ENCODE measurements around the gene BBX. TPM values are rescaled to one million over a fixed set of nuclear protein-coding genes. Genes with fewer than 3 reads are reported as not detected.
A peak's percentile ranks its signal among the peaks of the same experiment; 100 is the strongest.

The BBX gene
- polyA plus RNA-seq, 3 donors, result 15.7 to 25.1 (median 16.6) TPM

DNA sequence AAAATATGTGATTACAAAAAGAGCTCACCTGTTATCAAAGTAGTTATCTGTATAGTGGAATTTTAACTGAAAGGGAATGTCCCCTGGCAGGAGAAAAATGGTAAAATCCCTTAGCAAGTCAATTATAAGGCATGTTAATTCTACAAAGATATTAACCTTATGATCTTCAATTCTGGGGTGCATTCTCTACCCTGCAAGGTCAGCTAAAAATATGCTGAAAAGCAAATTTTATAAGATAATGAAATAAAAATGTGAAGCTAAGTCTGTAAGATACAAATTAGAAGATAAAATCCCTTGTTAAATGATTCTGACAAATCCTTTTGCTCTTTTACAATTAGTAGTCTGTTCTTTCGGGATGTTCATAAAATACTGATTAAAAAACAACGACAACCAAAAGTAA lies 109.8 kb downstream of the BBX start:
- TF ChIP-seq, protein P1, sequence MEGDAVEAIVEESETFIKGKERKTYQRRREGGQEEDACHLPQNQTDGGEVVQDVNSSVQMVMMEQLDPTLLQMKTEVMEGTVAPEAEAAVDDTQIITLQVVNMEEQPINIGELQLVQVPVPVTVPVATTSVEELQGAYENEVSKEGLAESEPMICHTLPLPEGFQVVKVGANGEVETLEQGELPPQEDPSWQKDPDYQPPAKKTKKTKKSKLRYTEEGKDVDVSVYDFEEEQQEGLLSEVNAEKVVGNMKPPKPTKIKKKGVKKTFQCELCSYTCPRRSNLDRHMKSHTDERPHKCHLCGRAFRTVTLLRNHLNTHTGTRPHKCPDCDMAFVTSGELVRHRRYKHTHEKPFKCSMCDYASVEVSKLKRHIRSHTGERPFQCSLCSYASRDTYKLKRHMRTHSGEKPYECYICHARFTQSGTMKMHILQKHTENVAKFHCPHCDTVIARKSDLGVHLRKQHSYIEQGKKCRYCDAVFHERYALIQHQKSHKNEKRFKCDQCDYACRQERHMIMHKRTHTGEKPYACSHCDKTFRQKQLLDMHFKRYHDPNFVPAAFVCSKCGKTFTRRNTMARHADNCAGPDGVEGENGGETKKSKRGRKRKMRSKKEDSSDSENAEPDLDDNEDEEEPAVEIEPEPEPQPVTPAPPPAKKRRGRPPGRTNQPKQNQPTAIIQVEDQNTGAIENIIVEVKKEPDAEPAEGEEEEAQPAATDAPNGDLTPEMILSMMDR (IDR thresholded peaks at IDR 0.05), result no peak
- Histone ChIP-seq H3K4me1 (ENCODE audit: control insufficient read depth in 1 of 2, insufficient read depth in 2 of 2, low read length in 2 of 2) (peaks cover 30 to 36% of the 10 kb centered on the region in 2 donors), H3K4me2 (replicated peaks; ENCODE audit: extremely low read depth, low read length, poor library complexity, severe bottlenecking) (no peak overlapping the region), H4K20me1 (ENCODE audit: insufficient read depth, low read length) (no peaks in the 10 kb centered on the region), H3K4me3 (replicated peaks in 1 of 3; ENCODE audit: low read depth in 2 of 3, low read length in 3 of 3) (no peak overlapping the region), H3K79me2 (ENCODE audit: insufficient read depth, low read length) (peaks cover 29% of the 10 kb centered on the region), H3K27ac (ENCODE audit: low read depth in 1 of 2, low read length in 2 of 2) (no peak overlapping the region), H3K9ac (ENCODE audit: insufficient read depth, low read length, poor library complexity, severe bottlenecking) (no peak overlapping the region), H3K36me3 (replicated peaks in 1 of 2; ENCODE audit: control insufficient read depth in 1 of 2, insufficient read depth in 2 of 2, low read length in 2 of 2) (no peaks in the 10 kb centered on the region), H3K9me3 (replicated peaks in 1 of 2; ENCODE audit: control insufficient read depth in 1 of 2, insufficient read depth in 1 of 2, low read length in 2 of 2) (no peaks in the 10 kb centered on the region), H3K27me3 (ENCODE audit: control insufficient read depth in 2 of 2, insufficient read depth in 2 of 2, low read length in 2 of 2) (no peaks in the 10 kb centered on the region), H2AFZ (ENCODE audit: insufficient read depth, low read depth, low read length, poor library complexity, severe bottlenecking) (no peak overlapping the region)
- Mint-ChIP-seq H3K4me3 (no peak overlapping the region), H3K36me3 (no peaks in the 10 kb centered on the region), H3K27ac (peak overlapping the region in 1 of 7 donors; percentile 22), H3K27me3 (ENCODE audit: low read depth in 3 of 3) (no peaks in the 10 kb centered on the region), H3K4me1 (peaks cover 44% of the 10 kb centered on the region), H3K9me3 (no peaks in the 10 kb centered on the region)
- intact Hi-C loops (cut with micrococcal nuclease), result no loop called here
- DNase-seq, result no peak
- WGBS (ENCODE audit: insufficient coverage), result no CpG with 5 or more reads among the region's 2 CpGs

DNA sequence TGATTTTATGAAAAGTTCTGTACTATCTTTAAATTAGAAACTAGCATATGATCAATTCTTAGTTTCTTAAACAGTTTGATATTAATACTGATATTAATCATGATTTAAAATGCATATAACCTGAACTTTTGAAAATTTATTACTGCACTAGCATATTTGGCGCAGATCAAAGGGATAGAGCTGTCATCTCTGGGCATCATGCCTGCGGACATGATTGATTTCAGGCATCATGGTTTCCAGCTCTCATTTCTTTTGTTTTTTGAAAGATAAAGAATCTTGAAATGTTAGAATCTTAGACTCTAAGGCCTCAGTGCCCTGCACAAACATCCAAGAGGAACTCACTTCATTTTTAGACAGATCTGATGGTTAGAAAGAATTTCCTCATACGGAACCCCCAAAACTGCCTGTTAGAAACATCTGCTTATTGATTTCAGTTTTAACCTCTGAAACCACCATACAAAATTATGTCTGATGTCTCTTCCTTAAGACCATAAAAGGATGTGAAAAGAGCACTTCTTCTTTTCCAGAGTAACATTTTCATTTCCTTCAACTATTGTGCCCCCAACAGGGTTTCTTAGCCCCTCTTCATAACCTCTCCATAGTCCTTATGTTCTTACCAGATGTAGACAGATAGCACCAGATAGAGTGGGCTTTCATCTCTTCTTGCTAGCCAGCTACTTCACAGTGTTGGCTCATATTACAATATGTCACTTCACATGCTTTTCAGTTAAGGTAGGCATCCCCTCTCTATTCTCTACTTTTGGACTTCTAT lies 110.8 kb downstream of the BBX start:
- Histone ChIP-seq H3K27ac (ENCODE audit: low read depth in 1 of 2, low read length in 2 of 2) (peak overlapping the region in 1 of 2 donors; percentile 42), H4K20me1 (ENCODE audit: insufficient read depth, low read length) (no peaks in the 10 kb centered on the region), H3K9ac (ENCODE audit: insufficient read depth, low read length, poor library complexity, severe bottlenecking) (no peak overlapping the region), H3K4me1 (ENCODE audit: control insufficient read depth in 1 of 2, insufficient read depth in 2 of 2, low read length in 2 of 2) (peaks cover 30 to 36% of the 10 kb centered on the region in 2 donors), H3K79me2 (ENCODE audit: insufficient read depth, low read length) (peaks cover 32% of the 10 kb centered on the region), H3K4me3 (replicated peaks in 1 of 3; ENCODE audit: low read depth in 2 of 3, low read length in 3 of 3) (no peak overlapping the region), H2AFZ (ENCODE audit: insufficient read depth, low read depth, low read length, poor library complexity, severe bottlenecking) (no peak overlapping the region), H3K9me3 (replicated peaks in 1 of 2; ENCODE audit: control insufficient read depth in 1 of 2, insufficient read depth in 1 of 2, low read length in 2 of 2) (no peaks in the 10 kb centered on the region), H3K27me3 (ENCODE audit: control insufficient read depth in 2 of 2, insufficient read depth in 2 of 2, low read length in 2 of 2) (no peaks in the 10 kb centered on the region), H3K36me3 (replicated peaks in 1 of 2; ENCODE audit: control insufficient read depth in 1 of 2, insufficient read depth in 2 of 2, low read length in 2 of 2) (no peaks in the 10 kb centered on the region), H3K4me2 (replicated peaks; ENCODE audit: extremely low read depth, low read length, poor library complexity, severe bottlenecking) (no peak overlapping the region)
- Mint-ChIP-seq H3K27me3 (ENCODE audit: low read depth in 3 of 3) (no peaks in the 10 kb centered on the region), H3K9me3 (no peaks in the 10 kb centered on the region), H3K4me3 (no peak overlapping the region), H3K4me1 (peaks cover 46% of the 10 kb centered on the region), H3K36me3 (peaks cover 0 to under 1% of the 10 kb centered on the region in 2 donors), H3K27ac (peak overlapping the region in 1 of 7 donors; percentile 25)
- 0% methylated on average over 1 of the region's 3 CpGs for WGBS (ENCODE audit: insufficient coverage)
- TF ChIP-seq, protein P1 (IDR thresholded peaks at IDR 0.05), result no peak
- no peak for DNase-seq
- intact Hi-C loops (cut with micrococcal nuclease), result no loop called here

Data from CD14-positive monocyte (primary cell).